ENCODE results near the gene KLHL22. TPM values are rescaled to one million over a fixed set of nuclear protein-coding genes. Genes with fewer than 3 reads are reported as not detected.
"Not testable (repeated sequence)": the region's sequence is repeated elsewhere in the genome, so short reads cannot be mapped to it uniquely, and the experiment has no call there.

The KLHL22 gene
- total RNA-seq, 2 experiments from 2014 or later, result 14.1 to 15.2 TPM

GRCh38 chr22:20510811-20511577, 15.4 kb upstream of the KLHL22 start:
- H3K9me3 Mint-ChIP-seq (ENCODE audit: low read depth), result no peaks in the 10 kb centered on the region
- no peaks in the 10 kb centered on the region for H3K27me3 Mint-ChIP-seq
- POLR2A ChIA-PET, result interaction anchor here (0.6 to 1.1 kb wide), 2 partner anchors 13 to 116 kb away, joined by 4 to 5 read pairs; no protein-coding TSS in a partner anchor
- CTCF ChIA-PET, result interaction anchor here (0.6 to 1.9 kb wide), 4 partner anchors 9 to 189 kb away, joined by 3 to 11 read pairs (median 3); no protein-coding TSS in a partner anchor
- H3K4me3 Mint-ChIP-seq, result no peak overlapping the region
- ATAC-seq (no peak), DNase-seq (no peak)
- H3K36me3 Mint-ChIP-seq (ENCODE audit: low read depth), result peaks cover 42% of the 10 kb centered on the region
- no peak overlapping the region for H3K27ac Mint-ChIP-seq
- intact Hi-C loops (cut with DNase I, micrococcal nuclease), result no loop called here
- H3K4me1 Mint-ChIP-seq, result peaks cover 69% of the 10 kb centered on the region

DNA sequence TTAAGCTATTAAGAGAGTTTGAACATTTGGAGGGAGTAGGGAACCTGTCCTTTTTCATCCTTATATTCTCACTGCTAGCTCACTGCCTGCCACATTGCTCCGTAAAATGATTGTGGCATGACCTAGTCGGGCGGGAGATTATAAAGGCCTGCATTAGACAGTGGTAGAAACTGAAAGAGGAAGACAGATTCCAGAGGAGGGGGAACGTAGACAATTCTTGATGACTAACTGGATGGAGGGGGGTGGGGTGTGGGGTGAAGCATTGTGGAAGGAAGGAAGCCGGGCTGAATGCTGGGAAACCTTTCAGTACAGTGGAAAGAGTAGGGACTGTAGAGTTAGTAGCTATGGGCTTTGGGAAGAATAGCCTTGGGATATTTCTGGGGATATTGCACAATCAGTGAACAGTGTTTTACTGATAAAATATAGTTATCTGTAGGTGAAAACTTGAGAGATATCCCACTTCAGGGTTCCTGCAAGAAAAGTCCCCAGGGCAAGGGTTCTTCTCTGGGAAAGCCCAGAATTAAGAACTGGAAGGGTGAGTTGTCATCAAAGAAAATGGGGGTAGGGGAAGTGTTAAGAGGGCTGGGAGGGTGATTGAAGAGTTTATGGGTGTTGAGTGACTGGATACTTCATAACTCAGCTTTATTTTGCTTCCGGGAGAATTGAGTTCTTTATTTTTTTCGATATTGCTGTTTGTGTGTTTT, 13.9 kb upstream of the KLHL22 start:
- CTCF ChIA-PET, result interaction anchor here (1.7 to 5.2 kb wide), 4 partner anchors 19 to 60 kb away, joined by 5 to 30 read pairs (median 6); no protein-coding TSS in a partner anchor
- POLR2A ChIA-PET, result interaction anchor here (0.6 to 1.5 kb wide), 6 partner anchors 14 to 392 kb away, joined by 3 to 5 read pairs (median 4); no protein-coding TSS in a partner anchor
- peaks cover 61% of the 10 kb centered on the region for H3K4me1 Mint-ChIP-seq
- H3K27ac Mint-ChIP-seq, result peak overlapping the region; percentile 96
- H3K36me3 Mint-ChIP-seq (ENCODE audit: low read depth), result peaks cover 37% of the 10 kb centered on the region
- intact Hi-C loops (cut with DNase I, micrococcal nuclease), result loop anchor here (2.0 to 5.0 kb wide), 8 partner anchors 13 to 617 kb away; partner anchors contain the start of genes CRKL (in 1 of the 2) and THAP7 (in 1 of the 2)
- H3K4me3 Mint-ChIP-seq, result peak overlapping the region; percentile 85
- ATAC-seq (peak; percentile 52), DNase-seq (peak; percentile 76)
- H3K27me3 Mint-ChIP-seq, result no peaks in the 10 kb centered on the region
- H3K9me3 Mint-ChIP-seq (ENCODE audit: low read depth), result no peaks in the 10 kb centered on the region

DNA sequence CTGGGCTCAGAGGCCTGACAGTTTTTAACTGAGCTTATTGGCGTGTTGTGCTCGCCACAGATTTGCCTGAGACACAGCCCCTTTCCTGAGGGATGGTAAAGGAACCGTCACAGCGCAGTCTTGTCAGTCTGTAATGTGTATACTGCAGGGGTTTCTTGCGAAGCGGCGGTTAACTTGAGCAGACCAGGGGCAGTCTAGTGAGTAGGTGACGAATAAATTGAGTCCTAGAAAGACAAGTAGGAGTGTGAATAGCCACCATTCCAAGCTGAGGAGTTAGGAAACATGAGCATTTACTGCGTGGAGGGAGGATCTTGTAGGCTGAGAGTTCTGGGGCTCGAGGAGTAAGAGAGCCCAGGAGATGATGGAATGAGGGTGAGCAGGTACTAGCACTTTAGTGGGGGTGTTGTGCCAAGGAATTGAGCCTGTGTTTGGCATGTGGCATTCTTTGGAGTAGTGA, 13.2 kb upstream of the KLHL22 start:
- peak overlapping the region; percentile 96 for H3K27ac Mint-ChIP-seq
- H3K36me3 Mint-ChIP-seq (ENCODE audit: low read depth), result peaks cover 31% of the 10 kb centered on the region
- H3K27me3 Mint-ChIP-seq, result no peaks in the 10 kb centered on the region
- no peak for ATAC-seq
- DNase-seq, result peak; percentile 33
- POLR2A ChIA-PET, result interaction anchor here (0.6 to 1.8 kb wide), 10 partner anchors 14 to 391 kb away, joined by 3 to 14 read pairs (median 5); partner anchors contain the start of gene DGCR6L
- intact Hi-C loops (cut with DNase I, micrococcal nuclease), result loop anchor here (1.0 to 5.0 kb wide), 9 partner anchors 14 to 617 kb away; partner anchors contain the start of genes CRKL (in 1 of the 2) and THAP7 (in 1 of the 2)
- H3K4me1 Mint-ChIP-seq, result peaks cover 54% of the 10 kb centered on the region
- CTCF ChIA-PET, result interaction anchor here (1.3 to 5.2 kb wide), 6 partner anchors 19 to 90 kb away, joined by 5 to 30 read pairs (median 6); no protein-coding TSS in a partner anchor
- peak overlapping the region; percentile 85 for H3K4me3 Mint-ChIP-seq
- H3K9me3 Mint-ChIP-seq (ENCODE audit: low read depth), result no peaks in the 10 kb centered on the region

GRCh38 chr22:20508067-20508755, 12.6 kb upstream of the KLHL22 start:
- intact Hi-C loops (cut with DNase I, micrococcal nuclease), result loop anchor here (1.0 to 5.0 kb wide), 9 partner anchors 15 to 616 kb away; partner anchors contain the start of genes CRKL (in 1 of the 2) and THAP7 (in 1 of the 2)
- Mint-ChIP-seq H3K4me1 (peaks cover 50% of the 10 kb centered on the region), H3K36me3 (ENCODE audit: low read depth) (peaks cover 29% of the 10 kb centered on the region), H3K27ac (peak overlapping the region; percentile 96), H3K4me3 (peak overlapping the region; percentile 85)
- ATAC-seq; DNase-seq; H3K27me3 Mint-ChIP-seq; H3K9me3 Mint-ChIP-seq (ENCODE audit: low read depth): not testable (repeated sequence)
- CTCF ChIA-PET, result interaction anchor here (1.0 to 5.2 kb wide), 9 partner anchors 25 to 90 kb away, joined by 3 to 30 read pairs (median 6); no protein-coding TSS in a partner anchor
- POLR2A ChIA-PET, result interaction anchor here (0.6 to 1.8 kb wide), 11 partner anchors 14 to 390 kb away, joined by 3 to 14 read pairs (median 5); partner anchors contain the start of gene DGCR6L

DNA sequence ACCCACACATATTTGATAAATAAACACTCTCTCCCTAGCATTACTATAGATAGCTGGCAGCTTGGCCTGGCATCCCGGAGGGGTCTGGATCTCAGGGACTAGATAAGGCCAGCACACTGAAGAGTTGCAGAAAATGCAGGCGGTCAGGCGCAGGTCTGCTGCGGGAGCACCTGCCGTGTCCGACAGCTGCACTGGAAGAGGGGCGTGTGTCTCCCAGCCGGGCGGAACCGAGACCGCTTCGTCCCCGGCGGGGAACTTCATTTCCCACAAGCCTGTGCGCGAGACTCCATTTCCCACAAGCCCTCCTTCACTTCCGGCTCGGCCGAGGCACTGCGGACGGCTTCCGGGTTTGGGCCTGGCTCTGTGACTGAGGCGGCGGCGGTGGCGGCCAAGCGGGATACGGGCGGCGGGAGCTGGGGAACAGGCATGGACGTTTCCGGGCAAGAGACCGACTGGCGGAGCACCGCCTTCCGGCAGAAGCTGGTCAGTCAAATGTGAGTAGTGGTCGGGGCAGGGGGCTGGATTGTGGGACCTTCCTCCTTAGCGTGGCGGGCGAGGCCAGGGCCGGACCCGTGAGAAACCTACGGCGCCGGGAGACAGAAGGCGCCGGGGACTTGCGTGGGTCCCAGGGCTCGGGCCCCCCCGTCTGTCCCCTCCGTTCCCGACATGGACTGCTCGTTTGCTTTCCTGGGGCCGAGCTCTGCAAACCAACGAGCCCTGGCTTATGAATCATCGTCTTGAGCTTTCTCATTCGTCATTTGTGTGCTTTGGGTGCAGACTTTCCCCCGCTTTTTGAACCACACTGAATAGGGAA, 11.9 kb upstream of the KLHL22 start, which contains the start of gene MED15:
Gene MED15 (plus strand): TSS at position 358 of the 814 bp plus-strand sequence. CDS start 69 bp downstream, at position 427.
- H3K27ac Mint-ChIP-seq, result peak within 1 kb of the TSS; percentile 96

GRCh38 chr22:20506543-20507252, 11.1 kb upstream of the KLHL22 start:
- H3K27me3 Mint-ChIP-seq, result no peaks in the 10 kb centered on the region
- no peaks in the 10 kb centered on the region for H3K9me3 Mint-ChIP-seq (ENCODE audit: low read depth)
- H3K4me3 Mint-ChIP-seq, result peak overlapping the region; percentile 85
- intact Hi-C loops (cut with DNase I, micrococcal nuclease), result loop anchor here (1.0 to 5.0 kb wide), 12 partner anchors 10 to 614 kb away; partner anchors contain the start of genes CRKL (in 1 of the 2), PI4KA (in 1 of the 2), THAP7 (in 1 of the 2) and TRMT2A (in 1 of the 2)
- H3K27ac Mint-ChIP-seq, result peak overlapping the region; percentile 96
- ATAC-seq, result no peak
- ChIA-PET CTCF (interaction anchor here (1.0 to 5.2 kb wide), 7 partner anchors 10 to 88 kb away, joined by 3 to 30 read pairs (median 6); no protein-coding TSS in a partner anchor), POLR2A (interaction anchor here (1.3 to 1.8 kb wide), 3 partner anchors 17 to 45 kb away, joined by 4 to 14 read pairs (median 8); no protein-coding TSS in a partner anchor)
- peaks cover 43% of the 10 kb centered on the region for H3K4me1 Mint-ChIP-seq
- peaks cover 23% of the 10 kb centered on the region for H3K36me3 Mint-ChIP-seq (ENCODE audit: low read depth)
- no peak for DNase-seq

More for the DNA sequence above, 11.9 kb upstream of the KLHL22 start, which contains the start of gene MED15:
- POLR2A ChIA-PET, result interaction anchor here (0.5 to 1.8 kb wide), 10 partner anchors 13 to 188 kb away, joined by 3 to 14 read pairs (median 6); partner anchors contain the start of gene DGCR6L
- Mint-ChIP-seq H3K27me3 (no peaks in the 10 kb centered on the region), H3K9me3 (ENCODE audit: low read depth) (no peaks in the 10 kb centered on the region), H3K4me3 (peak within 1 kb of the TSS; percentile 85), H3K4me1 (peaks cover 50% of the 10 kb centered on the region), H3K36me3 (ENCODE audit: low read depth) (peaks cover 29% of the 10 kb centered on the region)
- intact Hi-C loops (cut with DNase I, micrococcal nuclease), result loop anchor here (1.0 to 5.0 kb wide), 17 partner anchors 11 to 615 kb away; partner anchors contain the start of genes CRKL (in 1 of the 2), PI4KA (in 1 of the 2), THAP7 (in 1 of the 2) and TRMT2A (in 1 of the 2)
- peak; percentile 95 for DNase-seq
- peak; percentile 85 for ATAC-seq
- CTCF ChIA-PET, result interaction anchor here (1.0 to 5.2 kb wide), 11 partner anchors 10 to 89 kb away, joined by 3 to 30 read pairs (median 6); no protein-coding TSS in a partner anchor

DNA sequence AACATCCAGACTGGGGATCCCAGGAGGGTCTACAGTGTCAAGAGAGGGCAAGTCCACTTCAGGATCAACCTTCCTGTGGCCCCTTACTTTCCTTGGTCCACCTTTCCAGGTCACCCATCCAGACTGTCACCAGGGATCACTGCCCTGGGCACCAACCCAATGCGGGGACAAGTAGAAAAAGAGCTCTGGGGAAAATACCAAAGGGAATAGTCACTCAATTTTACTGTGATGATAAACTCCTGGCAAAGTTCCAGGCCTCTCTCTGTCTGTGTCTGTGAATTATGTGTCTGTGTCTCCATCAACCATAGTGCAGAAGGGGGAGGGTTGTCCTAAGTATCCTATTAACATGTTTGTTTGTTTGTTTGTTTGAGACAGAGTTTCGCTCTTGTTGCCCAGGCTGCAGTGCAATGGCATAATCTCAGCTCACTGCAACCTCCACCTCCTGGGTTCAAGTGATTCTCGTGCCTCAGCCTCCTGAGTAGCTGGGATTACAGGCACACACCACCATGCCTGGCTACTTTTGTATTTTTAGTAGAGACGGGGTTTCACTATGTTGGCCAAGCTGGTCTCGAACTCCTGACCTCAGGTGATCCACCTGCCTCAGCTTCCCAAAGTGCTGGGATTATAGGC, 8.8 kb upstream of the KLHL22 start:
- intact Hi-C loops (cut with DNase I, micrococcal nuclease); ATAC-seq; DNase-seq; H3K9me3 Mint-ChIP-seq (ENCODE audit: low read depth); POLR2A ChIA-PET; H3K4me3 Mint-ChIP-seq; CTCF ChIA-PET; H3K27me3 Mint-ChIP-seq; H3K27ac Mint-ChIP-seq: not testable (repeated sequence)
- Mint-ChIP-seq H3K4me1 (peaks cover 20% of the 10 kb centered on the region), H3K36me3 (ENCODE audit: low read depth) (peaks cover 17% of the 10 kb centered on the region)

DNA sequence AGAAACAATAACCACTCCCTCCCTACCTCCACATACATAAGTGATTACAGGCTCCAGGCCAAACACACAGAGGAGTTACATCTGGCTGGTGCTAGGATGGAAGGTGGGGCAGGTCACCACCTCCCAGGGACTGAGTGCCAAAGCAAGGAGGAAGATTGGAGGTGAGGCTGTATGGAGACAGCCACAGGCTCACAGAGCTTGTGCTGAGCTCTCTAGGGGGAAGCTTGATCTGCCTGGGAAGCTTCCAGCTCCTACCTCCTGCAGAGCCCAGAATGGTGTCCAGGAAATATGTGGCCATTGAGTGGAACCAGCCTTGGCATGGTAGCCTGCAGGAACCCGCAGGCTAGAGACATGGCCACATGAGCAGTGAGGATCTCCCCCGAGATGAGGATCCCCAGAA, 8.2 kb upstream of the KLHL22 start:
- H3K27ac Mint-ChIP-seq, result no peak overlapping the region
- ChIA-PET POLR2A (no interaction called here), CTCF (no interaction called here)
- ATAC-seq (no peak), DNase-seq (no peak)
- intact Hi-C loops (cut with DNase I, micrococcal nuclease), result no loop called here
- H3K27me3 Mint-ChIP-seq, result no peaks in the 10 kb centered on the region
- H3K36me3 Mint-ChIP-seq (ENCODE audit: low read depth), result peaks cover 11% of the 10 kb centered on the region
- H3K4me1 Mint-ChIP-seq, result peaks cover 14% of the 10 kb centered on the region
- H3K9me3 Mint-ChIP-seq (ENCODE audit: low read depth), result no peaks in the 10 kb centered on the region
- no peak overlapping the region for H3K4me3 Mint-ChIP-seq

DNA sequence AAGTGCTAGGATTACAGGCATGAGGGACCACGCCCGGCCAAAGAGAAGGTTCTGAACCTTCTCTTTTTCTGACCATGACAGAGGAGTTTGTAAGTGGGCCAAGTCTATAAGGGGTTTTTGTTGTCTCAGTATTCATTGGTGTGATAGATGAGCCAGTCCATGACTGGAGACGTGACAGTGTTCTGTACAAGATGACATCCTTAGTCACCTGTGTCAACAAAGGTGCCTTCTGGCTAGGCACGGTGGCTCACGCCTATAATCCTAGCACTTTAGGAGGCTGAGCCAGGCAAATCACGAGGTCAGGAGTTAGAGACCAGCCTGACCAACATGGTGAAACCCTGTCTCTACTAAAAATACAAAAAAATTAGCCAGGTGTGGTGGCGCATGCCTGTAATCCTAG, 4.2 kb upstream of the KLHL22 start:
- H3K4me3 Mint-ChIP-seq, result no peak overlapping the region
- intact Hi-C loops (cut with DNase I, micrococcal nuclease), result loop anchor here in 1 of 2 experiments (10.0 kb wide), 1 partner anchor 645 kb away; the partner anchor contains the start of genes GNB1L and RTL10
- no peaks in the 10 kb centered on the region for H3K9me3 Mint-ChIP-seq (ENCODE audit: low read depth)
- ATAC-seq (no peak), DNase-seq (no peak)
- peaks cover 5% of the 10 kb centered on the region for H3K4me1 Mint-ChIP-seq
- CTCF ChIA-PET, result no interaction called here
- no peaks in the 10 kb centered on the region for H3K27me3 Mint-ChIP-seq
- H3K27ac Mint-ChIP-seq, result no peak overlapping the region
- POLR2A ChIA-PET, result interaction anchor here (0.7 kb wide), 1 partner anchor 212 kb away, joined by 3 read pairs; no protein-coding TSS in a partner anchor
- H3K36me3 Mint-ChIP-seq (ENCODE audit: low read depth), result peaks cover 2% of the 10 kb centered on the region
